ENCODE results near the gene BMP6.

GRCh38 chr6:7720346-7720745, 5.6 kb upstream of the BMP6 start:
- TF ChIP-seq CTCF (IDR thresholded peaks at IDR 0.05; ENCODE audit: low read depth, low read length) (no peak), EZH2phosphoT487 (IDR thresholded peaks at IDR 0.05; ENCODE audit: low read depth) (no peak)

Data from OCI-LY3 (cell line).